NCI-H524 (cell line): ENCODE measurements around the gene DENND4B.
"Not testable (repeated sequence)": the region's sequence is repeated elsewhere in the genome, so short reads cannot be mapped to it uniquely, and the experiment has no call there.

Source experiments
- DNase-seq, 2 experiments: peaks; one replicate each; lab custom pipeline; 2025; lab: John Stamatoyannopoulos, UW

The DENND4B gene

GRCh38 chr1:153922972-153923925, 23.3 kb downstream of the DENND4B start, which contains the start of gene GATAD2B:
Gene GATAD2B (minus strand): TSS chr1:153922972. CDS start chr1:153828347, 94,625 bp downstream.
- peak; percentile 100 for DNase-seq

DNA sequence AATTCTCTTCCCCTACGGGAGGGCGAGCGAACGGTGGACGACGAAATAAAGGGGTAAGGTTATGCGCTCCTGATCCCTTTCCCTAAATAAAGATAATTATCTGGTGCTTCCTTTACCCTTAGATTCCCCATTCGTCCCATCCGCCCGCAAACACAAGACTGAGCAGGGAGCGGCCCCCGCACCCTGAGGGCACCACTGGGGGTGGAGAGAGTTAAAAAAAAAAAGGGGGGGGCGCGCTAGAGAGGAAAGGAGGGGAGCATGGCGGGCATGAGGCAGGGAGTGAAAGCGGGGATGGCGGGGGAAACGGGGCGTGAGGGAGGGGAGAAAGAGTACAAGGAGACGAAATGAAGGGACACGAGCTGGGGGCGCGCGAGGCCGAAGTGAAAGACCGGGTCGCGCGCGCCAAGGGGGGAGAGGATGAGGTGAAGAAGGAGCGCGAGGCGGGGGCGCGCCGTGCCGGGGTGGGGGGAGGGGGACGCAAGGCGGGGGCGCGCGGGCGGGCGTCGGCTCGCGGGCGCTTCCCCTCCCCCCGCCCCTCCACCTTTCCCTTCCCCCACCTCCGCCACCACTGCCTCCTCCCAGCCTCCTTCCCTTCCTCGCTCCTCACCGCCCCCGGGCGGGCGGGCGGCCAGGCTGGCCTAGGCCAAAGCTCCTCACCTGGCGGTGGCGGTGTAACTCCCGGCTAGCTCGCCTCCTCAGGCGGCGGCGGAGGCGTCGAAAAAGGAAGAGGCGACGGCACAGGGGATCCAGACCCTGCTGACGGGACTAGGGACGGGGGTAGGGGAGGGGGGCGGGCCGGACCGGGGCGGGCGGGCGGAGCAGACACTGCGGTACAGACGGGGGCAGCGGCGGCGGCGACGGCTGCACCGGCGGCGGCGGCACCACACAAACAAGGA, 24.2 kb downstream of the DENND4B start:
- peak; percentile 56 to 83 for DNase-seq

GRCh38 chr1:153921803-153922075, 24.8 kb downstream of the DENND4B start:
- peak in 1 of 2 experiments; percentile 45 for DNase-seq

DNA sequence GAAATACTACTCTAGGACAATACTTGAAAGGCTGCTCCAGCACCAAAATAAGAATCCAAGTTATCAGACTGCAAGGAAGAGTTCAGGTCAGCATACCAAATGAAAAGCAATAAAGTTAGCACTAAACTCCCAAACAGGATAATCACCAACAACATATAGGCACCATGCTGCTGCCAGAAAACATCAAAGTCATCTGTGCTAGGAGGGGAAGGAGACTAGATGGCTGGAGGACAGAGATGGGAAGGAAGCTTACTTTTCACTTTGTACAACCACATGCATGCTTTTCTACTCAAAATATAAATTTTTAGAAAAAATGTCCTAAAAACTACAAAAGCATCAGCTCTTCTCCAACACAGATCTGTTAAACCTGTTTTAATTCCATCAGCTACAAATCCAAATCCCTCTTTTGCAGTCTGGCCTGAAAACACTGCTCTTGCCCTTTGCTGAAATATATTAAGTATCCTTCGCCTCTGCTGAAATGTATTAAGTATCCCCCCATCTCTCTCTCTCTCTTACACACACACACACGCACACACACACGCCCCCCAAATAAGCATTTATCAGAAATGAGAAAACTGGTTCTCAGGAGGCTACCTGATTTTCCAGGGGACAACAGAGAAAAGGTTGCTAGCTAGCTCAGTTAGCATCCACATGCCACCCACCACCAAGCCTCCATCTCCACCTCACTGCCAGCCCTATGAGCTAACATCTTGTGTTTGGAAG, 25.3 kb downstream of the DENND4B start:
- DNase-seq: no peak

- no peak for DNase-seq
Observed at GRCh38 chr1:153919876-153920852, 26.4 kb downstream of the DENND4B start.

DNA sequence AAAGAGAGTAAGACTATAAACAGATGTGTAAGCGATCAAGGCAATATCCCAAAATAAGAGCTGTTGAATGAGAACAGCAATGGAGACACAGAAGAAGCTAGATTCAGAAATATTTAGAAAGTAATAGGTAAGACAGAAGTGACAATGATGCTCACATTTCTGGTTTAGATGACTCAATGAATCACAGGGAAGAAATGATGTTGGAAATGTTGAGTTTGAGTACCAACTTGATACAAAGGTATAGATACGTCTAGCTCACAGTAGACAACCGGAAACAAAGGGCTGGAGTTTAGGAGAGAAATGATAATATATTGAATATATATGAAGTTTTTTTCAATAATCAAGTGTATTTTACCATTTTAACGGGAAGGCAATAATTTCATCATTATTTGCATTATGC, 30.2 kb downstream of the DENND4B start:
- no peak for DNase-seq

- DNase-seq: no peak
Observed at GRCh38 chr1:153912349-153912748, 34.2 kb downstream of the DENND4B start.

GRCh38 chr1:153910560-153910959, 36.0 kb downstream of the DENND4B start:
- not testable (repeated sequence) for DNase-seq

- DNase-seq: no peak
Observed at GRCh38 chr1:153908071-153908470, 38.4 kb downstream of the DENND4B start.

DNA sequence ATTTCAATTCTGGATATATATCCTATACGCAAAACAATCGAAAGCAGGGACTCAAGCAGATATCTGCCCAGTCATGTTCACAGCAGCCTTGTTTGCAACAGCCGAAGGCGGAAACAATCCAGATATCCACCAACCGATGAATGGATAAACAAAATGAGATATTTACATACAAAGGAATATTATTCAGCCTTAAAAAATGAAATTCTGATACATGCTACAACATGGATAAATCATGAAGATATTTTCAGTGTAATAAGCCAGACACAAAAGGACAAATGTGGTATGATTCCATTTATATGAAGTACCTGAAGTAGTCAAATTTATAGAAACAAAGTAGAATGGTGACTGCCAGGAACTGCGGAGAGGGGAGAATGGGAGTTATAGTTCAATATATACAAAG, 39.4 kb downstream of the DENND4B start:
- no peak for DNase-seq

- no peak for DNase-seq
Observed at GRCh38 chr1:153906396-153906795, 40.1 kb downstream of the DENND4B start.

DNA sequence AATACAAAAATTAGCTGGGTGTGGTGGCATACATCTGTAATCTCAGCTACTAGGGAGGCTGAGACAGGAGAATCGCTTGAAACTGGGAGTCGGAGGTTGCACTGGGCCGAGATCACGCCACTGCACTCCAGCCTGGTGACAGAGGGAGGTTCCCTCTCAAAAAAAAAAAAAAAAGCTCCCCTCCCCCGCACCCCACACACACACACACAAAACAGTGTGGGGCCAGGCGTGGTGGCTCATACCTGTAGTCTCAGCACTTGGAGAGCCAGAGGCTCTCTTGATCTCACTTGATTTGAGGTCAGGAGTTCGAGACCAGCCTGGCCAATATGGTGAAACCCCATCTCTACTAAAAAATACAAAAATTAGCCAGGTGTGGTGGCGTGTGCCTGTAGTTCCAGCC, 40.6 kb downstream of the DENND4B start:
- not testable (repeated sequence) for DNase-seq

GRCh38 chr1:153903841-153904455, 42.6 kb downstream of the DENND4B start:
- peak in 1 of 2 experiments; percentile 15 for DNase-seq

DNA sequence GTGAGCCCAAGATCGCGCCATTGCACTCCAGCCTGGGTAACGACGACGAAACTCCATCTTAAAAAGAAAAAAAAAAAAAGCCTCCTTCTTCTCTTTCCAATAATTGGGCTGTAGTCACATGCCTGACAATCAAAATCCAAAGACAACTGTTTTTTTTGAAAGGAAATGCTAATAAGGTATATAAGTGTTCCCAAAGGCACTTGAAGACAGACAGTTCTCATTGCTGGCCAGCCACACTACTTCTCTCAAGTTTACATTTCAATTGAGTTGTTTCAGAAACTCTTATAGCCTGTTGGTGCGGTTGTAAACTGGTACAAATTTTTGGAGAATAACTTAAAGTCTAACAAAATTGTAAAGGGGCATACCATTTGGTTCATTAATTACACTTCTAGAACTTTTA, 47.0 kb downstream of the DENND4B start:
- DNase-seq: no peak

DNA sequence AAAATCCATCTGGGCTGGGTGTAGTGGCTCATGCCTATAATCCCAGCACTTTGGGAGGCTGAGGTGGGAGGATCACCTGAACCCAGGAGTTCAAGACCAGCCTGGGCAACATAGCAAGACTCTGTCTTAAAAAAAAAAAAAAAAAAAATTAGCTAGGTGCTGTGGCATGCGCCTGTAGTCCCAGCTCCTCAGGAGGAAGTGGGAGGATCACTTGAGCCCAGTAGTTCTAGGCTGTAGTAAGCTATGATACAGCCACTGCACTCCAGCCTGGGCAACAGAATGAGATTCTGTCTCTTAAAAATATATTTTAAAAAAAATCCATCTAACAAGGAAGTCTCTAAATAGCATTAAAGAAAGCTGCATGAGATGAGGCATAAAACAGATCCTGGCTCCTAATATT, 50.7 kb downstream of the DENND4B start:
- DNase-seq: not testable (repeated sequence)

GRCh38 chr1:153891042-153891441, 55.5 kb downstream of the DENND4B start:
- DNase-seq: not testable (repeated sequence)

DNA sequence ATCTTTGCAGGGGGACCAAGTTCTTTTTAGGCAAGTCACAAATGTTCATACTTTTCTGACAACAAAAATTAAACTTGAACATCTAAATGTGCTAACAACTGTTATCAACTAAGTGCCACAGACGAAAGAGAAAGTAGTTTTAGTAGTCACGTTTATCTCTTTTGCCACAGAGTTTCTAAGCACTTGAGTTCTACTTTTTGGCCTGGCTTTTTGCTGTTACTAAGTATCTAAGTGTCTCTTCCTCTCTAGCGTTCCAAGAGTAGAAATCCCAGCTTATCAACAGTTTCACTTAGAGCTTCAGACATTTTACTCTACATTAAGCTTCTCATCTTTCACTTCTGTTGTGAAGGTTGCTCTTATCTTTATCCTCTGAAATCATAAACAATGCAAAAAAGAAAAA, 58.0 kb downstream of the DENND4B start:
- DNase-seq: no peak

DNA sequence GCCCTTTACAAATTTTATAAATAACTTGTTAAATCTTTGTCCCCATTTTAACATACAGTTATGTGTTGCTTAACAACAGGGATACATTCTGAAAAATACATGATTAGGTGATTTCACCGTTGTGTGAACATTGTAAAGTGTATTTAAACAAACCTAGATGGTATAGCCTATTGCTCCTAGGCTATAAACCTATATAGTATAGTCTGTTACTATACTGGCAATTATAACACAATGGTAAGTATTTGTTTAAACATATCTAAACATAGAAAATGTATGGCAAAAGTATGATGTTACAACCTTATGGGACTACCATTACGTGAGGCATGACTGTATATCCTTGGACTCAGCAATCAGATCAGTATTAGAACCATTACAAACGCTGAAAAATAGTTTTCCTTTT, 60.4 kb downstream of the DENND4B start:
- no peak for DNase-seq

DNA sequence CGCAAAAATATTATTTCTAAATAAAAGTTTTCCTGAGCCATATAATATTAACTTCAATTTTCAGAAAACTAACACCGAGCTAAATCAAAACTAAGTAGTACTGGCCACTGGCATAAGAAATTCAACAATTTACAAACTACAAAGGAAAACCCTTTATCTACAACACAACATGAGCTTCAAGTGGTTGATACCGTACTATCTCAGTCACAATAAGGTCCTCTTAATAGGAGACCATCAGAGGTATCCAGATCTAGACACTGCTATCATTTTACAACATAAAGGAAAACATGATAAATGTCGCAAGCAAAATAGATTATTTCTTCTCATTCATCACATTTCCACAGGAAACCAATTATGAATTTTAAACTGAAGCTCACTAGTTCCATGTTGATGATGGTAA, 63.3 kb downstream of the DENND4B start:
- DNase-seq: no peak

GRCh38 chr1:153882296-153882912, 64.1 kb downstream of the DENND4B start:
- DNase-seq: no peak
